Transverse colon (tissue), 4 donors: ENCODE data around the gene SRP9.

Source experiments
- POLR2A ChIP-seq: fragments of 450-650 bp; IDR thresholded peaks from one replicate; pipeline ENCODE4 v1.6.1; 2016; ENCODE audit warnings: antibody characterized with exemption, mild to moderate bottlenecking, moderate library complexity
- POLR2AphosphoS5 ChIP-seq, 3 donors: sonication (generic); formaldehyde crosslinking; IDR thresholded peaks; one replicate each; pipeline ENCODE4 v1.6.1; 2016; ENCODE audit warnings: antibody characterized with exemption in 3 of 3
- TF ChIP-seq, protein P1 (sequence below), 5 experiments: fragments of 200-600 bp in 3 of 5; fragments of 450-650 bp in 2 of 5; sonication (generic) in 3 of 5; IDR thresholded peaks; 1 replicate in 2 of 5; 2 replicates in 3 of 5; pipeline ENCODE4 v1.5.1; 2016 to 2017; ENCODE audit warnings: antibody characterized with exemption in 5 of 5, inconsistent platforms in 3 of 5, mild to moderate bottlenecking in 2 of 5, moderate library complexity in 1 of 5

DNA sequence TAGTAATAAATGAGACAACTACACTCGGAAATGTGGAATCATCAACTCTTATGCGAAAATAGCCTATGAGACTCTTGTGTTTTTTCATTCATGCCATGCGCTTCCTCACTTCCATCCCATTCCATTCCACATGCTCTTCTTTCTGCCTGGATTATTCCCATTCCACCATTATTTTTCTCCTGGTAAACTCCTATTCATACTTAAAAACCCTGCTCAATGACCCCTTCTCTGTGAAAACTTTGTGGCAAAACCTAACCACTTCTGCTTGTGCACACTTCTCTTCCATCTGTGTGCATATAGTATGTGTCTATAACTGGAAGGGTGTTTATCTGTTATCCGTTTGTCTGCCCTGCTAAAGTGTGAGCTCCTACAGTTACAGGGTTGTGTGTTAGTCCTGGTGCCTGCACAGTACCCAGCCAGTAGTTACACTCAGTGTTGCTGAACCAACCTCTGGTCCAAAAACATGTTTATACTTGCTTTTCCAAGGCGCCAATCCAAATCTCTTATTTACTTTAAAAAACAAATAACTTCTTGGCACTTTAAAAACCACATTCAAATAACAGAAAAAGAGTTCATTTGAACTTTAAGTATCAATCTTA lies 43.0 kb downstream of the SRP9 start:
- TF ChIP-seq POLR2AphosphoS5 (IDR thresholded peaks at IDR 0.05) (no peak), POLR2A (no peak)
- TF ChIP-seq, protein P1, sequence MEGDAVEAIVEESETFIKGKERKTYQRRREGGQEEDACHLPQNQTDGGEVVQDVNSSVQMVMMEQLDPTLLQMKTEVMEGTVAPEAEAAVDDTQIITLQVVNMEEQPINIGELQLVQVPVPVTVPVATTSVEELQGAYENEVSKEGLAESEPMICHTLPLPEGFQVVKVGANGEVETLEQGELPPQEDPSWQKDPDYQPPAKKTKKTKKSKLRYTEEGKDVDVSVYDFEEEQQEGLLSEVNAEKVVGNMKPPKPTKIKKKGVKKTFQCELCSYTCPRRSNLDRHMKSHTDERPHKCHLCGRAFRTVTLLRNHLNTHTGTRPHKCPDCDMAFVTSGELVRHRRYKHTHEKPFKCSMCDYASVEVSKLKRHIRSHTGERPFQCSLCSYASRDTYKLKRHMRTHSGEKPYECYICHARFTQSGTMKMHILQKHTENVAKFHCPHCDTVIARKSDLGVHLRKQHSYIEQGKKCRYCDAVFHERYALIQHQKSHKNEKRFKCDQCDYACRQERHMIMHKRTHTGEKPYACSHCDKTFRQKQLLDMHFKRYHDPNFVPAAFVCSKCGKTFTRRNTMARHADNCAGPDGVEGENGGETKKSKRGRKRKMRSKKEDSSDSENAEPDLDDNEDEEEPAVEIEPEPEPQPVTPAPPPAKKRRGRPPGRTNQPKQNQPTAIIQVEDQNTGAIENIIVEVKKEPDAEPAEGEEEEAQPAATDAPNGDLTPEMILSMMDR (IDR thresholded peaks at IDR 0.05), result no peak
